Activated CD4-positive, alpha-beta T cell treated with anti-CD3 and anti-CD28 coated beads for 48 hours (primary cell): ENCODE data around the gene CEP131.

Experiments
- DNase-seq: peaks from one replicate; pipeline ENCODE4 v3.0.0-alpha.2; 2020

The CEP131 gene

GRCh38 chr17:81222906-81223761 is at the start of gene CEP131:
Gene CEP131, minus strand, starts transcription at chr17:81222965. Its CDS starts 2,909 bp downstream, at chr17:81220056.
- DNase-seq = peak; percentile 100

- DNase-seq = no peak
Observed at GRCh38 chr17:81271226-81271625, 48.5 kb upstream of the CEP131 start.

- no peak for DNase-seq
Observed at GRCh38 chr17:81270279-81270678, 47.5 kb upstream of the CEP131 start.

- DNase-seq = no peak
Observed at GRCh38 chr17:81267390-81268067, 44.8 kb upstream of the CEP131 start.

GRCh38 chr17:81265576-81265975 is 42.8 kb upstream of the CEP131 start:
- no peak for DNase-seq

- DNase-seq = no peak
Observed at GRCh38 chr17:81264640-81265039, 41.9 kb upstream of the CEP131 start.

- no peak for DNase-seq
Observed at GRCh38 chr17:81263371-81264181, 40.8 kb upstream of the CEP131 start.

GRCh38 chr17:81261582-81262336 is 39.0 kb upstream of the CEP131 start:
- no peak for DNase-seq

- no peak for DNase-seq
Observed at GRCh38 chr17:81261096-81261495, 38.3 kb upstream of the CEP131 start.

GRCh38 chr17:81260641-81261040 is 37.9 kb upstream of the CEP131 start:
- no peak for DNase-seq

GRCh38 chr17:81260171-81260570 is 37.4 kb upstream of the CEP131 start:
- DNase-seq = no peak

GRCh38 chr17:81259058-81259605 is 36.4 kb upstream of the CEP131 start:
- DNase-seq = no peak

GRCh38 chr17:81258292-81258691 is 35.5 kb upstream of the CEP131 start:
- DNase-seq = no peak

GRCh38 chr17:81257533-81257932 is 34.8 kb upstream of the CEP131 start:
- no peak for DNase-seq

- no peak for DNase-seq
Observed at GRCh38 chr17:81256616-81257015, 33.9 kb upstream of the CEP131 start.

GRCh38 chr17:81254955-81255717 is 32.4 kb upstream of the CEP131 start:
- no peak for DNase-seq

GRCh38 chr17:81253358-81254131 is 30.8 kb upstream of the CEP131 start:
- peak; percentile 68 for DNase-seq

GRCh38 chr17:81252987-81253329 is 30.2 kb upstream of the CEP131 start:
- no peak for DNase-seq

GRCh38 chr17:81252326-81252986 is 29.7 kb upstream of the CEP131 start:
- no peak for DNase-seq

GRCh38 chr17:81251709-81252301 is 29.0 kb upstream of the CEP131 start:
- DNase-seq = no peak
